ENCODE results near the gene AMBN.

The AMBN gene, protein sequence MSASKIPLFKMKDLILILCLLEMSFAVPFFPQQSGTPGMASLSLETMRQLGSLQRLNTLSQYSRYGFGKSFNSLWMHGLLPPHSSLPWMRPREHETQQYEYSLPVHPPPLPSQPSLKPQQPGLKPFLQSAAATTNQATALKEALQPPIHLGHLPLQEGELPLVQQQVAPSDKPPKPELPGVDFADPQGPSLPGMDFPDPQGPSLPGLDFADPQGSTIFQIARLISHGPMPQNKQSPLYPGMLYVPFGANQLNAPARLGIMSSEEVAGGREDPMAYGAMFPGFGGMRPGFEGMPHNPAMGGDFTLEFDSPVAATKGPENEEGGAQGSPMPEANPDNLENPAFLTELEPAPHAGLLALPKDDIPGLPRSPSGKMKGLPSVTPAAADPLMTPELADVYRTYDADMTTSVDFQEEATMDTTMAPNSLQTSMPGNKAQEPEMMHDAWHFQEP
- 0 reads per million in 2 experiments for total RNA-seq

DNA sequence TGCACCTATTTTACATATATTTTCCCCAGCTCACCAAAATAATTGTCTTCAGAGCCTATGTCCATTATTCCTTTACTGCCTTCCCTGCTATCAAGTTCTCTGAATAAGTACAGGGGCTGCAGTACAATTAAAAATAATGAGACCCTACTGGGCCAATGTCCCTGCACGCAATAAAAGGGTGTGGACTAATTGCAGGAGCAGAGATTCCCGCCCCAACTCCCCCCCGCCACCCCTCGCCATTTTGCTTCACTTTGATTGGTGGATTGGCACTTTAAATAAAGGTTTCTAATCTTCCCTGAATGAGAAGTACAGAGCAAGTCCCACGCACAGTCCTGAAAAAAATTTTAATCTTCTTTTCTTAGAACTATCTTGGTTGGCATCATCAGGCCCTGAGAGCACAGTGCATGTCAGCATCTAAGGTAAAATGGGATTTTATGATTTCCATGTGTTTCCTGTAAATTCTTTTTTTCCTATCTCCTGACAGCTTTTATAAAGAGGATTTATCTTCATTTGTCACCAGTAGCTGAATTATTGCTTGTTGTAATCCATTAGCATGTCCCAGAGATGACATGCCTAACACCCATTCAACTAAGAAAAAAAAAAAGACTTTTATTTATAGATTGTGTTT lies at the start of gene AMBN:
TSS of gene AMBN (plus strand) at position 302 of the 628 bp plus-strand sequence. CDS start at position 405, 103 bp downstream.
- no peak for DNase-seq (ENCODE audit: low read depth)

DNA sequence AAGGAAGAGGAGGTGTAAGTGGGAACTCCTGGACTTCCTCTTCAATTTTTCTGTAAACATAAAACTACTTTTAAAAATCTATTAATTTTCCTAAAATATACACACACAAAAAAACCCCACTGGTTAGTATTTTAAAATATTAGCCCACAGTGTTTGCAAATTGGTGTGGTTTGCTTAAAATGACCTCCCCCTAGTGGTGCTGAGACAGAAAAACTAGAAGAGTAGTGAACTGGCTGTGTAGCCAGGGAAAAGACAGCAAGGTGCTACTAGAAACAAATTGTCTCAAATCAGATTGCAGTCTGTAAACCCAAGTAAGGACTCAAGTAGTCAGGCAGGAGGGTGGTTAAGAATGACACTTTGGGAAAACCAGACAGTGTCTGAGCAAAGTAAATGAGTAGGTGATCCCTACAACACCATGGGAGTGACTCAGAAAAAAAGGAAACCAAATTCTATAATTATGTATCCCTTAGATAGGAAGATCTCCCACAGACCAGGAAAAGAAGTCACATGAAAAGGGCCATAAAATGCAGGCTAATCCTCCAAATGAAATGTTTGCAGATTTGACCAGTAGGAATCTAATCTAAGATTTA lies 47.7 kb upstream of the AMBN start:
- DNase-seq (ENCODE audit: low read depth) = no peak

GRCh38 chr4:70556856-70557255 lies 35.2 kb upstream of the AMBN start:
- no peak for DNase-seq (ENCODE audit: low read depth)

GRCh38 chr4:70559211-70559830 lies 32.7 kb upstream of the AMBN start:
- peak; percentile 10 for DNase-seq (ENCODE audit: low read depth)

GRCh38 chr4:70559924-70560323 lies 32.1 kb upstream of the AMBN start:
- no peak for DNase-seq (ENCODE audit: low read depth)

GRCh38 chr4:70564033-70564432 lies 28.0 kb upstream of the AMBN start:
- no peak for DNase-seq (ENCODE audit: low read depth)

DNA sequence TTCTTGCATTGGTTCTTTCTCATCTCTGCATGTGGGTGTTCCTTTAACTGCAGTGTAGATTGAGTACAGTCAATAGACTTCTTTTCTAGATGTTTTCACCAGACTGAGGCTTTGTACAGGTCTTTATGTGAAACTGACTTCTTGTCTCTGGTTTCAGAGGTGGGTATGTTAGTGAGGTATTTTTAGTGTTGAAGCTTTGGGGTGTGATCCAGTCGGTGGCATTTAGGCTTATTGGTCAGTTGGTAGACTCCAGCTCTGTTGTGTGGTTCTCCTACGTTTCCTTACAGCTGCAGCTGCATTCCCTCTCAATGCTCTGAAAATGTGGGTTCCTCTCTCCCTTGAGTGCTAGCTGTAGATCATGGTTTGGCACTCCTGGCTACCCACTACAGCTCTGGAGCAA lies 21.3 kb upstream of the AMBN start:
- DNase-seq (ENCODE audit: low read depth) = no peak

DNA sequence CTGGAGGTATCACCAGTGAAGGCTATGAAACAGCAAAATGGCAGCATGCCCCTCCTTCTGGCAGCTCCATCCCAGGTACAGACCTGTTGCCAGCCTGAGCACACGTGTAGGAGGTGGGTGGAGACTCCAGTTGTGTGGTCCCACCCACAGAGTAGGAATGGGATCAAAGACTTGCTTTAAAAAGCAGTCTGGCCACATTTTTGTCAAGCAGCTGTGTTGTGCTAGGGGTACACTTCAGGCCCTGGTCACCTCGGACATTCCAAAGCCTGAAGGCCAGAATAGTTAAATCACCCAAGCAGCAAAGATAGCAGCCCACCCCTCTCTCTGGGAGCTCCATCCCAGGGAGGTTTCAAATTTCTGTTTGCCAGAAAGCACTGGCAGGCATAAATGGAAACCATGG lies 20.3 kb upstream of the AMBN start:
- DNase-seq (ENCODE audit: low read depth) = no peak

GRCh38 chr4:70575964-70576363 lies 16.1 kb upstream of the AMBN start:
- DNase-seq (ENCODE audit: low read depth) = no peak

DNA sequence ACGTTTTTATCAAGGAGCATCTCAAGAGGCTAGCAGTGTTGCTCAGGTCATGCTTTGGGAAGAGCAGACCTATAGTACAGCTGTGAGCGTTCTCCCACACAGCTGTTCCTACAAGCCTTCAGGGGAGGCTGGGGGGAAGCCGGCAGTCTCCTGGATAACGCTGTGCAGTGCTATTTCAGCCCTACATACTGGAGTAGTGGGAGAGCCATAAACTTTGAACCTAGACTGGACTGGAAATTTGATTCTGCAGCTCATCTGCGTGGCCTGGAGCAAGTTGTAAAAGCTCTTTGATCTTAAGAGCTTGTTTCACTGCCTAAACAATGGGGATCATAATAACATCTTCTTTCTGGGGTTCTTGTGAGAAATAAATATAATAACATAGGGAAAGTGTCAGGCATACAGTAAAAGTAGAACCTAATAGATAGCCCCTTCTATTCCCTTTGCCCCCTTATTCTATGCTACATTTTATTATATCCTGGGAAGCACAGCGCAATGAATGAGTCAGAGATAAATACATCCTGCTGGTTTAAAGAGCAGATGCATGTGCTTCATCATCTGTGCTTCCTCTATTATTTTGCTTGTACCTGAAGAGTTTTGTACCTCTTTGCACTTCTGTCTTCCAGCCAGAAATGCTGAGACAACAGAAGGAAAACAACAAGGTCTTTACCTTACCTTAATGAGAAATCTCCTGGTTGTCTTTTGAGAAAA lies 14.7 kb upstream of the AMBN start:
- DNase-seq (ENCODE audit: low read depth) = no peak

GRCh38 chr4:70581980-70582379 lies 10.1 kb upstream of the AMBN start:
- no peak for DNase-seq (ENCODE audit: low read depth)

- no peak for DNase-seq (ENCODE audit: low read depth)
Observed at GRCh38 chr4:70583952-70584834, 7.9 kb upstream of the AMBN start.

DNA sequence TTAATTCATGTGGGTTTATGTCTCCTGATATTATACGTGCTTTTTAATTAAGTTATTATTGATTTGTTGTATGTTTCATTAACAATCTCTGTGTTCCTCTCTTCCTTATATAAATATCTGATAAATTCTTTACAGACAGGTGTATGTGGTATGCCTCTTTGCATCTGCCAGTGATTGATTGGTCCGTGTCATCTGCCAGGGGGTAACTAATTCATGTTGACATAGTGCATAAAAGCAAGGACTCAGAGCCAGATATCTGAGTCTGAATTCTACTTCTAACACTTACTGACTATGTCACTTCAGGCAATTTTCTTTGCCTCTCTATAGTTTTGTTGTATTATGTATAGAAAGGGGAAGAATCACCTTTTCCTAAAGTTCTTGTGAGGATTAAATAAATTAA lies 5.2 kb upstream of the AMBN start:
- no peak for DNase-seq (ENCODE audit: low read depth)

- no peak for DNase-seq (ENCODE audit: low read depth)
Observed at GRCh38 chr4:70589785-70590184, 2.3 kb upstream of the AMBN start.

GRCh38 chr4:70594196-70594595 lies 2.1 kb downstream of the AMBN start:
- DNase-seq (ENCODE audit: low read depth) = no peak

- no peak for DNase-seq (ENCODE audit: low read depth)
Observed at GRCh38 chr4:70600305-70600704, 8.2 kb downstream of the AMBN start.

- no peak for DNase-seq (ENCODE audit: low read depth)
Observed at GRCh38 chr4:70600977-70601376, 8.9 kb downstream of the AMBN start.

- DNase-seq (ENCODE audit: low read depth) = peak; percentile 53
Observed at GRCh38 chr4:70601422-70602039, 9.5 kb downstream of the AMBN start.

DNA sequence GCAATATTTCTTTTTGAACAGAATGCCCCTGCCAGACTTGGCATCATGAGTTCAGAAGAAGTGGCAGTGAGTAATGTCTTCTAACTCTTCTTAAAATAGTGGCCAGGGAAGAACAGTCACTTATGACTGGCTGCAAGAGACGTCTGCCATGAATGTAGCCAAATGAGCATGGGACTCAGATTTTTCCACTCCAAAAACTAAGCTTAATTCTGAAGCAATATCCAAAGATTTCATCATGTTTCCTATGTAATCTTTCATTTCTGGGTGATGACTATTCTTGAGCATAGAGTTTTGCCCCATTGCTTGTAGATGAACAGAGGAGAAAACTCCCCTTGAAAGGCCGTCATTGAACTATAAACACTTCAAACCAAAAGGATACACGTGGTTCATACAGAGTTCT lies 11.8 kb downstream of the AMBN start:
- no peak for DNase-seq (ENCODE audit: low read depth)

- no peak for DNase-seq (ENCODE audit: low read depth)
Observed at GRCh38 chr4:70606459-70606858, 14.4 kb downstream of the AMBN start.

Data from T follicular helper cell (primary cell).